Ishikawa (cell line): ENCODE data around the gene SCAANT1.

Source experiments
- CEBPB ChIP-seq: IDR thresholded peaks from 2 replicates; pipeline ENCODE4 v1.6.1; 2012
- CREB1 ChIP-seq: IDR thresholded peaks from 2 replicates; pipeline ENCODE4 v1.6.1; 2012; ENCODE audit warnings: low read depth
- EGR1 ChIP-seq: IDR thresholded peaks from 2 replicates; pipeline ENCODE4 v1.6.1; 2012
- EP300 ChIP-seq: IDR thresholded peaks from 2 replicates; pipeline ENCODE4 v1.6.1; 2012; ENCODE audit warnings: borderline replicate concordance
- FOXM1 ChIP-seq: IDR thresholded peaks from 2 replicates; pipeline ENCODE4 v1.6.1; 2012; ENCODE audit warnings: low read depth, borderline replicate concordance
- NFIC ChIP-seq: IDR thresholded peaks from 2 replicates; pipeline ENCODE4 v1.6.1; 2012
- RAD21 ChIP-seq: IDR thresholded peaks from 2 replicates; pipeline ENCODE4 v1.6.1; 2012; ENCODE audit warnings: low read depth
- TAF1 ChIP-seq: IDR thresholded peaks from 2 replicates; pipeline ENCODE4 v1.6.1; 2012; ENCODE audit warnings: low read depth, mild to moderate bottlenecking
- TEAD4 ChIP-seq: IDR thresholded peaks from 2 replicates; pipeline ENCODE4 v1.6.1; 2012
- YY1 ChIP-seq: IDR thresholded peaks from 2 replicates; pipeline ENCODE4 v1.6.1; 2012; ENCODE audit warnings: low read depth
- ZBTB7A ChIP-seq: IDR thresholded peaks from 2 replicates; pipeline ENCODE4 v1.6.1; 2012; ENCODE audit warnings: low read depth
- TF ChIP-seq, protein P1 (sequence below): IDR thresholded peaks from 2 replicates; pipeline ENCODE4 v1.6.1; 2012
- TF ChIP-seq, protein P2 (sequence below): IDR thresholded peaks from 2 replicates; pipeline ENCODE4 v1.6.1; 2012; ENCODE audit warnings: low read depth, mild to moderate bottlenecking
- TF ChIP-seq, protein P3 (sequence below): IDR thresholded peaks from 2 replicates; pipeline ENCODE4 v1.6.1; 2012

DNA sequence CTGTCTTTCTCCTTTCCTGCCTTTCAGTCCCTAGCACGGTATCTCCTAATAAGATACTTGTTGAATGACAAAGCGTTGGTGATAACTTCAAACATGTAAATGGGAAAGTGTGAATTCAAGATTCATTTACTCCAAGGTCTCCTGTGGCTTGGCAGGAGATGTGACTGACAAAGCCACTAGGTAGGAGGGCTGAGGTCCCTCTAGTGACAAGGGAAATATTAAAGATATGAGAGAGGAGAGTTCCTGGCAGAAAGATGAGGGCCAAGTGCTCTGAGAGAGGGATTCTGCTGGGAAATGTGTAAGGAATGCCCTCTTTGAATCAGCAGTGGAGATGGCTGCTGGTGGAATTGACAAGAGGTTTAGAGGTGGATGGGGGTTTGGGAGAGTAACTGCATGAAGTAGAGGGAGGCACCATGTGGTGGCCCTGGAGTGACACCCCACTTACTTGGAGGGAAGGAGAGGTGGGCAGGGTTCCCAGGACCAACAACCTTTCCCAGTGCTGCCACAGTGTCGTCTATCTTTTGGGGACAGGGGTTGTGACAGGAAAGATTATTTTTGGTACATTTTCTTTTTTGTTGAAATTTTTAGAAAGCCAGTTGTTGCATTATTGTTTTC, 43.0 kb upstream of the SCAANT1 start:
- TF ChIP-seq, protein P1, sequence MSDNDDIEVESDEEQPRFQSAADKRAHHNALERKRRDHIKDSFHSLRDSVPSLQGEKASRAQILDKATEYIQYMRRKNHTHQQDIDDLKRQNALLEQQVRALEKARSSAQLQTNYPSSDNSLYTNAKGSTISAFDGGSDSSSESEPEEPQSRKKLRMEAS: no peak
- TF ChIP-seq ZBTB7A (no peak), EP300 (no peak), FOXM1 (no peak), CREB1 (no peak), CEBPB (no peak), EGR1 (no peak), RAD21 (no peak), YY1 (no peak), NFIC (no peak), TEAD4 (no peak), TAF1 (no peak)
- TF ChIP-seq, protein P2, sequence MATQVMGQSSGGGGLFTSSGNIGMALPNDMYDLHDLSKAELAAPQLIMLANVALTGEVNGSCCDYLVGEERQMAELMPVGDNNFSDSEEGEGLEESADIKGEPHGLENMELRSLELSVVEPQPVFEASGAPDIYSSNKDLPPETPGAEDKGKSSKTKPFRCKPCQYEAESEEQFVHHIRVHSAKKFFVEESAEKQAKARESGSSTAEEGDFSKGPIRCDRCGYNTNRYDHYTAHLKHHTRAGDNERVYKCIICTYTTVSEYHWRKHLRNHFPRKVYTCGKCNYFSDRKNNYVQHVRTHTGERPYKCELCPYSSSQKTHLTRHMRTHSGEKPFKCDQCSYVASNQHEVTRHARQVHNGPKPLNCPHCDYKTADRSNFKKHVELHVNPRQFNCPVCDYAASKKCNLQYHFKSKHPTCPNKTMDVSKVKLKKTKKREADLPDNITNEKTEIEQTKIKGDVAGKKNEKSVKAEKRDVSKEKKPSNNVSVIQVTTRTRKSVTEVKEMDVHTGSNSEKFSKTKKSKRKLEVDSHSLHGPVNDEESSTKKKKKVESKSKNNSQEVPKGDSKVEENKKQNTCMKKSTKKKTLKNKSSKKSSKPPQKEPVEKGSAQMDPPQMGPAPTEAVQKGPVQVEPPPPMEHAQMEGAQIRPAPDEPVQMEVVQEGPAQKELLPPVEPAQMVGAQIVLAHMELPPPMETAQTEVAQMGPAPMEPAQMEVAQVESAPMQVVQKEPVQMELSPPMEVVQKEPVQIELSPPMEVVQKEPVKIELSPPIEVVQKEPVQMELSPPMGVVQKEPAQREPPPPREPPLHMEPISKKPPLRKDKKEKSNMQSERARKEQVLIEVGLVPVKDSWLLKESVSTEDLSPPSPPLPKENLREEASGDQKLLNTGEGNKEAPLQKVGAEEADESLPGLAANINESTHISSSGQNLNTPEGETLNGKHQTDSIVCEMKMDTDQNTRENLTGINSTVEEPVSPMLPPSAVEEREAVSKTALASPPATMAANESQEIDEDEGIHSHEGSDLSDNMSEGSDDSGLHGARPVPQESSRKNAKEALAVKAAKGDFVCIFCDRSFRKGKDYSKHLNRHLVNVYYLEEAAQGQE: no peak
- TF ChIP-seq, protein P3, sequence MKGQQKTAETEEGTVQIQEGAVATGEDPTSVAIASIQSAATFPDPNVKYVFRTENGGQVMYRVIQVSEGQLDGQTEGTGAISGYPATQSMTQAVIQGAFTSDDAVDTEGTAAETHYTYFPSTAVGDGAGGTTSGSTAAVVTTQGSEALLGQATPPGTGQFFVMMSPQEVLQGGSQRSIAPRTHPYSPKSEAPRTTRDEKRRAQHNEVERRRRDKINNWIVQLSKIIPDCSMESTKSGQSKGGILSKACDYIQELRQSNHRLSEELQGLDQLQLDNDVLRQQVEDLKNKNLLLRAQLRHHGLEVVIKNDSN: no peak
